K562 (cell line): ENCODE measurements around the gene C1orf116. TPM values are rescaled to one million over a fixed set of nuclear protein-coding genes. Genes with fewer than 3 reads are reported as not detected.

Experiments
- ARID3B ChIP-seq: fragments of 250-450 bp; sonication (Bioruptor Pico); IDR thresholded peaks from 2 replicates; pipeline ENCODE4 v1.4.0; 2020; ENCODE audit warnings: borderline replicate concordance
- CREB1 ChIP-seq, 2 experiments: sonication (generic) in 1 of 2; formaldehyde crosslinking in 1 of 2; IDR thresholded peaks; 2 replicates each; pipeline versions ENCODE4 v1.6.1 to v1.8.0; 2012 to 2022; ENCODE audit warnings: inconsistent platforms in 1 of 2, mild to moderate bottlenecking in 1 of 2, missing genetic modification reagents in 1 of 2, moderate library complexity in 1 of 2
- CREBBP ChIP-seq: IDR thresholded peaks from one replicate; pipeline ENCODE4 v1.6.1; 2012; ENCODE audit warnings: low read depth, mild to moderate bottlenecking, control low read depth, inconsistent platforms, low read length
- ESRRA ChIP-seq: fragments of 450-650 bp; IDR thresholded peaks from 2 replicates; pipeline ENCODE4 v1.6.1; 2014; ENCODE audit warnings: low read depth, mild to moderate bottlenecking, moderate library complexity, borderline replicate concordance
- ETV5 ChIP-seq: sonication (generic); formaldehyde crosslinking; IDR thresholded peaks from 2 replicates; pipeline ENCODE4 v1.4.0; 2020; ENCODE audit warnings: low read depth, mild to moderate bottlenecking, missing genetic modification reagents
- FOXJ2 ChIP-seq: fragments of 200-800 bp; sonication (Bioruptor generic); IDR thresholded peaks from 2 replicates; pipeline ENCODE4 v1.6.1; 2016; ENCODE audit warnings: missing genetic modification characterization, missing compliant biosample characterization
- HIVEP1 ChIP-seq: fragments of 250-450 bp; sonication (Bioruptor Pico); IDR thresholded peaks from 2 replicates; pipeline ENCODE4 v1.4.0; 2020; ENCODE audit warnings: mild to moderate bottlenecking
- HNRNPH1 ChIP-seq: fragments of 200-400 bp; formaldehyde crosslinking; optimal IDR thresholded peaks from 2 replicates; pipeline ENCODE3; 2017; ENCODE audit warnings: low read depth, mild to moderate bottlenecking, low read length, moderate library complexity
- MBD2 ChIP-seq: sonication (generic); IDR thresholded peaks from 2 replicates; pipeline ENCODE4 v1.6.1; 2016; ENCODE audit warnings: low read depth, borderline replicate concordance
- NFIC ChIP-seq: fragments of 450-650 bp; IDR thresholded peaks from 2 replicates; pipeline ENCODE4 v1.6.1; 2017; ENCODE audit warnings: mild to moderate bottlenecking, inconsistent platforms
- NFXL1 ChIP-seq: fragments of 450-650 bp; formaldehyde crosslinking; IDR thresholded peaks from 2 replicates; pipeline ENCODE4 v1.4.0; 2021; ENCODE audit warnings: mild to moderate bottlenecking
- NR2C1 ChIP-seq, 2 experiments: fragments of 450-650 bp; IDR thresholded peaks; 2 replicates each; pipeline ENCODE4 v1.6.1; 2017; ENCODE audit warnings: mild to moderate bottlenecking in 2 of 2, antibody characterized with exemption in 1 of 2, inconsistent platforms in 1 of 2, missing compliant biosample characterization in 1 of 2, missing genetic modification characterization in 1 of 2
- PRPF4 ChIP-seq: fragments of 200-400 bp; formaldehyde crosslinking; IDR thresholded peaks from one replicate; pipeline ENCODE4 v1.6.1; 2017; ENCODE audit warnings: low read length, low read depth, mild to moderate bottlenecking; ENCODE audit not compliant: insufficient read depth, poor library complexity, severe bottlenecking
- RAD21 ChIP-seq, 2 experiments: fragments of 250-450 bp in 1 of 2; fragments of 450-650 bp in 1 of 2; sonication (Bioruptor Pico) in 1 of 2; formaldehyde crosslinking in 1 of 2; IDR thresholded peaks in 1 of 2; conservative IDR thresholded peaks in 1 of 2; 2 replicates each; pipeline versions ENCODE4 v1.4.0 to v1.8.0; 2020 to 2022; ENCODE audit warnings: mild to moderate bottlenecking in 2 of 2, moderate library complexity in 1 of 2
- RBM22 ChIP-seq: fragments of 200-400 bp; formaldehyde crosslinking; IDR thresholded peaks from 2 replicates; pipeline ENCODE4 v1.6.1; 2018; ENCODE audit warnings: low read length, low read depth; ENCODE audit not compliant: poor library complexity, severe bottlenecking
- RNF219 ChIP-seq: fragments of 250-450 bp; sonication (Bioruptor Pico); IDR thresholded peaks from 2 replicates; pipeline ENCODE4 v1.5.0; 2022; ENCODE audit warnings: mild to moderate bottlenecking
- U2AF2 ChIP-seq: fragments of 200-400 bp; formaldehyde crosslinking; optimal IDR thresholded peaks from 2 replicates; pipeline ENCODE3; 2017; ENCODE audit warnings: low read depth, mild to moderate bottlenecking, low read length
- ZFP36 ChIP-seq: fragments of 150-350 bp; IDR thresholded peaks from 2 replicates; pipeline ENCODE4 v1.6.1; 2018; ENCODE audit warnings: low read length, low read depth; ENCODE audit not compliant: partially characterized antibody
- ZNF143 ChIP-seq: sonication (generic); formaldehyde crosslinking; IDR thresholded peaks from 2 replicates; pipeline ENCODE4 v1.9.0; 2022; ENCODE audit warnings: mild to moderate bottlenecking, missing genetic modification reagents
- ZNF217 ChIP-seq: sonication (generic); formaldehyde crosslinking; IDR thresholded peaks from 2 replicates; pipeline ENCODE4 v1.8.0; 2022; ENCODE audit warnings: mild to moderate bottlenecking, missing genetic modification reagents
- ZNF3 ChIP-seq: fragments of 250-450 bp; sonication (Bioruptor Pico); IDR thresholded peaks from 2 replicates; pipeline ENCODE4 v1.5.0; 2021; ENCODE audit warnings: mild to moderate bottlenecking, moderate library complexity
- ZNF354B ChIP-seq: fragments of 250-450 bp; sonication (Bioruptor Pico); IDR thresholded peaks from 2 replicates; pipeline ENCODE4 v1.4.0; 2020
- ZNF512 ChIP-seq: IDR thresholded peaks from 2 replicates; pipeline ENCODE4 v1.6.1; 2016; ENCODE audit warnings: missing genetic modification characterization, missing compliant biosample characterization
- ZNF644 ChIP-seq: fragments of 200-800 bp; sonication (Bioruptor generic); IDR thresholded peaks from 2 replicates; pipeline ENCODE4 v1.6.1; 2016; ENCODE audit warnings: low read depth, missing genetic modification characterization, missing compliant biosample characterization
- ZNF717 ChIP-seq: fragments of 250-450 bp; sonication (Bioruptor Pico); IDR thresholded peaks from 2 replicates; pipeline ENCODE4 v1.5.0; 2021
- polyA plus RNA-seq, 8 experiments: library from polyadenylated mRNA; depleted of rRNA in 4 of 8; stranded (reverse) in 5 of 8; unstranded in 3 of 8; fragments of >200 nt; fragmentation: Nextera tagmentation in 2 of 8; fragmentation: Illumina TruSeq in 1 of 8; extraction: Ambion mirVana in 2 of 8; extraction: Trizol in 1 of 8; gene quantifications; 2 replicates each; pipeline versions ENCODE4 v1.2.1 to v1.2.3, GENCODE V29; 2011 to 2014; ENCODE audit warnings: inconsistent platforms in 1 of 8, missing spikeins in 1 of 8
- total RNA-seq, 7 experiments: library from RNA; depleted of rRNA in 6 of 7; stranded (reverse); fragments of >200 nt in 6 of 7; fragmentation: Illumina TruSeq in 2 of 7; extraction: Trizol in 2 of 7; gene quantifications; 2 replicates each; pipeline versions ENCODE4 v1.2.1 to v1.2.3, GENCODE V29; 2011 to 2021; ENCODE audit warnings: low replicate concordance in 1 of 7

C1orf116 gene
- total and polyA plus RNA-seq, 9 of the 15 experiments (the other 6 are each of a cell fraction or from before 2014, with no cell fraction given): 0.62 to 3.0 (median 0.95) TPM

GRCh38 chr1:207034208-207034607 lies 1.7 kb upstream of the C1orf116 start (continued):
- TF ChIP-seq PRPF4 (no peak), ZNF512 (tag) (no peak), ZNF217 (no peak), ETV5 (no peak), U2AF2 (no peak), CREB1 (IDR thresholded peaks at IDR 0.05) (peak; percentile 92), CREB1 (CRISPR knock-in tag; IDR thresholded peaks at IDR 0.05) (peak; percentile 87), RAD21 (CRISPR knock-in tag; conservative IDR thresholded peaks at IDR 0.05 in 1 of 2, IDR thresholded peaks at IDR 0.05 in 1 of 2) (no peak), NFXL1 (no peak), ZNF143 (no peak), FOXJ2 (tag) (no peak), MBD2 (no peak), ZNF644 (no peak), CREBBP (no peak), ZNF717 (CRISPR knock-in tag) (no peak), ZFP36 (no peak), RBM22 (no peak), NR2C1 (IDR thresholded peaks at IDR 0.05) (0 out of 2 replicates have a peak, but pooled peaks have one; percentile 28), NR2C1 (tag; IDR thresholded peaks at IDR 0.05) (peak; percentile 62), HNRNPH1 (no peak), HIVEP1 (CRISPR knock-in tag) (no peak), ZNF354B (CRISPR knock-in tag) (no peak), ARID3B (CRISPR knock-in tag) (no peak), NFIC (no peak), RNF219 (CRISPR knock-in tag) (no peak), ZNF3 (CRISPR knock-in tag) (no peak), ESRRA (peak; percentile 63; the same call in 1 of the 2 replicates)
